ENCODE measurements around the gene NEK6. TPM values are rescaled to one million over a fixed set of nuclear protein-coding genes. Genes with fewer than 3 reads are reported as not detected.

Gene NEK6
- total RNA-seq, 2 donors from 2014 or later, result 6.8 to 7.6 TPM

- no peak for ATAC-seq (replicated peaks)
- peaks cover 70% of the 10 kb centered on the region for H3K36me3 Mint-ChIP-seq (ENCODE audit: low read depth)
These were observed 96.7 kb downstream of the NEK6 start for GRCh38 chr9:124354346-124355038.

GRCh38 chr9:124355039-124355940, 97.5 kb downstream of the NEK6 start:
- Mint-ChIP-seq H3K27ac (no peak overlapping the region), H3K4me3 (no peak overlapping the region), H3K4me1 (peaks cover 18% of the 10 kb centered on the region), H3K9me3 (no peaks in the 10 kb centered on the region), H3K27me3 (no peaks in the 10 kb centered on the region), H3K36me3 (ENCODE audit: low read depth) (peaks cover 67% of the 10 kb centered on the region)
- no peak for ATAC-seq (replicated peaks)

More at GRCh38 chr9:124354346-124355038, 96.7 kb downstream of the NEK6 start:
- H3K27ac Mint-ChIP-seq, result peak overlapping the region; percentile 29
- no peaks in the 10 kb centered on the region for H3K27me3 Mint-ChIP-seq
- H3K9me3 Mint-ChIP-seq, result no peaks in the 10 kb centered on the region
- H3K4me1 Mint-ChIP-seq, result peaks cover 11% of the 10 kb centered on the region
- no peak overlapping the region for H3K4me3 Mint-ChIP-seq

- Mint-ChIP-seq H3K27me3 (no peaks in the 10 kb centered on the region), H3K4me3 (no peak overlapping the region), H3K27ac (peak overlapping the region; percentile 56), H3K36me3 (ENCODE audit: low read depth) (peaks cover 59% of the 10 kb centered on the region), H3K4me1 (peaks cover 23% of the 10 kb centered on the region), H3K9me3 (no peaks in the 10 kb centered on the region)
- ATAC-seq (replicated peaks), result no peak
These were observed 98.4 kb downstream of the NEK6 start for GRCh38 chr9:124355941-124356744.

GRCh38 chr9:124356745-124357390, 99.1 kb downstream of the NEK6 start:
- no peaks in the 10 kb centered on the region for H3K27me3 Mint-ChIP-seq
- peak overlapping the region; percentile 56 for H3K27ac Mint-ChIP-seq
- peaks cover 25% of the 10 kb centered on the region for H3K4me1 Mint-ChIP-seq
- H3K9me3 Mint-ChIP-seq, result no peaks in the 10 kb centered on the region
- H3K4me3 Mint-ChIP-seq, result peak overlapping the region; percentile 1
- peaks cover 52% of the 10 kb centered on the region for H3K36me3 Mint-ChIP-seq (ENCODE audit: low read depth)
- no peak for ATAC-seq (replicated peaks)

GRCh38 chr9:124357721-124358361, 100.1 kb downstream of the NEK6 start:
- H3K36me3 Mint-ChIP-seq (ENCODE audit: low read depth), result peaks cover 43% of the 10 kb centered on the region

GRCh38 chr9:124358631-124359030, 100.9 kb downstream of the NEK6 start:
- H3K9me3 Mint-ChIP-seq, result no peaks in the 10 kb centered on the region
- peak overlapping the region; percentile 62 for H3K27ac Mint-ChIP-seq
- peaks cover 42% of the 10 kb centered on the region for H3K36me3 Mint-ChIP-seq (ENCODE audit: low read depth)
- H3K4me3 Mint-ChIP-seq, result no peak overlapping the region
- ATAC-seq (replicated peaks), result no peak
- no peaks in the 10 kb centered on the region for H3K27me3 Mint-ChIP-seq
- peaks cover 28% of the 10 kb centered on the region for H3K4me1 Mint-ChIP-seq

More at GRCh38 chr9:124357721-124358361, 100.1 kb downstream of the NEK6 start:
- Mint-ChIP-seq H3K27me3 (no peaks in the 10 kb centered on the region), H3K9me3 (no peaks in the 10 kb centered on the region), H3K4me1 (peaks cover 26% of the 10 kb centered on the region), H3K27ac (peak overlapping the region; percentile 56), H3K4me3 (peak overlapping the region; percentile 1)
- ATAC-seq (replicated peaks), result no peak

GRCh38 chr9:124359426-124359825, 101.7 kb downstream of the NEK6 start:
- ATAC-seq (replicated peaks), result no peak
- peaks cover 28% of the 10 kb centered on the region for H3K4me1 Mint-ChIP-seq
- H3K9me3 Mint-ChIP-seq, result no peaks in the 10 kb centered on the region
- H3K36me3 Mint-ChIP-seq (ENCODE audit: low read depth), result peaks cover 42% of the 10 kb centered on the region
- H3K4me3 Mint-ChIP-seq, result no peak overlapping the region
- H3K27ac Mint-ChIP-seq, result peak overlapping the region; percentile 85
- H3K27me3 Mint-ChIP-seq, result no peaks in the 10 kb centered on the region

- ATAC-seq (replicated peaks), result peak; percentile 58
- H3K9me3 Mint-ChIP-seq, result no peaks in the 10 kb centered on the region
- H3K36me3 Mint-ChIP-seq (ENCODE audit: low read depth), result peaks cover 43% of the 10 kb centered on the region
- peaks cover 32% of the 10 kb centered on the region for H3K4me1 Mint-ChIP-seq
- H3K27me3 Mint-ChIP-seq, result no peaks in the 10 kb centered on the region
- H3K4me3 Mint-ChIP-seq, result no peak overlapping the region
- peak overlapping the region; percentile 85 for H3K27ac Mint-ChIP-seq
These were observed 102.3 kb downstream of the NEK6 start for GRCh38 chr9:124359855-124360678.

- Mint-ChIP-seq H3K4me1 (peaks cover 35% of the 10 kb centered on the region), H3K9me3 (no peaks in the 10 kb centered on the region), H3K36me3 (ENCODE audit: low read depth) (peaks cover 47% of the 10 kb centered on the region), H3K4me3 (no peak overlapping the region), H3K27me3 (no peaks in the 10 kb centered on the region), H3K27ac (peak overlapping the region; percentile 85)
- ATAC-seq (replicated peaks), result no peak
These were observed 103.4 kb downstream of the NEK6 start for GRCh38 chr9:124361128-124361527.

GRCh38 chr9:124363326-124364096, 105.8 kb downstream of the NEK6 start:
- Mint-ChIP-seq H3K4me1 (peaks cover 38% of the 10 kb centered on the region), H3K27ac (no peak overlapping the region)

GRCh38 chr9:124364141-124364540, 106.4 kb downstream of the NEK6 start:
- peaks cover 31% of the 10 kb centered on the region for H3K36me3 Mint-ChIP-seq (ENCODE audit: low read depth)
- peaks cover 40% of the 10 kb centered on the region for H3K4me1 Mint-ChIP-seq
- ATAC-seq (replicated peaks), result no peak
- H3K27me3 Mint-ChIP-seq, result no peaks in the 10 kb centered on the region
- H3K27ac Mint-ChIP-seq, result no peak overlapping the region
- H3K4me3 Mint-ChIP-seq, result no peak overlapping the region
- no peaks in the 10 kb centered on the region for H3K9me3 Mint-ChIP-seq

More at GRCh38 chr9:124363326-124364096, 105.8 kb downstream of the NEK6 start:
- no peak overlapping the region for H3K4me3 Mint-ChIP-seq
- no peaks in the 10 kb centered on the region for H3K9me3 Mint-ChIP-seq
- no peaks in the 10 kb centered on the region for H3K27me3 Mint-ChIP-seq
- ATAC-seq (replicated peaks), result no peak
- peaks cover 31% of the 10 kb centered on the region for H3K36me3 Mint-ChIP-seq (ENCODE audit: low read depth)

- Mint-ChIP-seq H3K27ac (peak overlapping the region; percentile 17), H3K36me3 (ENCODE audit: low read depth) (peaks cover 31% of the 10 kb centered on the region), H3K4me3 (no peak overlapping the region), H3K4me1 (peaks cover 38% of the 10 kb centered on the region), H3K9me3 (no peaks in the 10 kb centered on the region), H3K27me3 (no peaks in the 10 kb centered on the region)
- ATAC-seq (replicated peaks), result no peak
These were observed 107.3 kb downstream of the NEK6 start for GRCh38 chr9:124365036-124365435.
